Measurements from ENCODE around the gene SLC44A3. TPM values are rescaled to one million over a fixed set of nuclear protein-coding genes. Genes with fewer than 3 reads are reported as not detected.

The SLC44A3 gene
- polyA plus RNA-seq, 1 of the 3 experiments (the other 2 are of a cell fraction) = 2.6 TPM

DNA sequence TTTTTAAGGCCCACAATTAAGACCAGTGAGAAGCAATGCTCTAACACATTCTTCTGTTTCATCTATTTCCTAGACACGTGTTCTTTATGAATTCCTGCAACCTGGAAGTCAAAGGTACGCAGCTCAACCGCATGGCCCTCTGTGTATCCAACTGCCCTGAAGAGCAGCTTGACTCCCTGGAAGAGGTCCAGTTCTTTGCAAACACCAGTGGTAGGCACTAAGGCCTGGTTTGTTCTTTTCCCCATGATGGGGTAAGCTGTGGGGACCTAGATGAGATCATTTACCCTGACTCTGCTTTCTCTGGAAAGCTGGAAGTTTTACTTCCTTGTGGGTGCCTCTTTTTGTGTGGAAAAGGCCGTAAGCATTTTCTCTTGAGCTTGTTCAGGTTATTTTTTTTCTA is 7.3 kb downstream of the SLC44A3 start:
- Histone ChIP-seq H3K27me3 (ENCODE audit: insufficient read depth) (no peaks in the 10 kb centered on the region), H3K4me2 (no peak overlapping the region), H3K4me1 (ENCODE audit: control insufficient read depth in 1 of 2, insufficient read depth in 2 of 2, low read depth in 1 of 2, low read length in 1 of 2) (peaks cover 0 to 6% of the 10 kb centered on the region in 2 experiments; a peak in 1 of 4 replicates), H3K36me3 (replicated peaks in 1 of 2; ENCODE audit: control insufficient read depth in 1 of 2, insufficient read depth in 2 of 2, low read length in 1 of 2) (peaks cover 0 to 8% of the 10 kb centered on the region in 2 experiments), H4K20me1 (ENCODE audit: insufficient read depth) (no peaks in the 10 kb centered on the region), H3K9ac (no peak overlapping the region), H3K4me3 (ENCODE audit: low read depth in 2 of 2, low read length in 1 of 2) (no peak overlapping the region), H3K9me2 (no peaks in the 10 kb centered on the region), H3K79me2 (ENCODE audit: insufficient read depth) (no peaks in the 10 kb centered on the region), H2AFZ (ENCODE audit: low read depth) (no peak overlapping the region), H3K27ac (ENCODE audit: low read depth in 2 of 2, low read length in 1 of 2) (no peak overlapping the region), H3K9me3 (no peaks in the 10 kb centered on the region), H3F3A (replicated peaks; ENCODE audit: insufficient read depth) (no peaks in the 10 kb centered on the region)
- no peak for TF ChIP-seq GATA2 (CRISPR knock-in tag; IDR thresholded peaks at IDR 0.05)
- TF ChIP-seq ELF1 (IDR thresholded peaks at IDR 0.05) = no peak
- CTCF ChIA-PET = interaction anchor here (0.7 to 2.3 kb wide), 8 partner anchors 9 to 346 kb away, joined by 3 to 9 read pairs (median 4); no protein-coding TSS in a partner anchor
- POLR2A ChIA-PET = no interaction called here
- WGBS (ENCODE audit: low lambda C conversion rate) = 90% methylated on average over 4 of the region's 4 CpGs
- no peak for DNase-seq

DNA sequence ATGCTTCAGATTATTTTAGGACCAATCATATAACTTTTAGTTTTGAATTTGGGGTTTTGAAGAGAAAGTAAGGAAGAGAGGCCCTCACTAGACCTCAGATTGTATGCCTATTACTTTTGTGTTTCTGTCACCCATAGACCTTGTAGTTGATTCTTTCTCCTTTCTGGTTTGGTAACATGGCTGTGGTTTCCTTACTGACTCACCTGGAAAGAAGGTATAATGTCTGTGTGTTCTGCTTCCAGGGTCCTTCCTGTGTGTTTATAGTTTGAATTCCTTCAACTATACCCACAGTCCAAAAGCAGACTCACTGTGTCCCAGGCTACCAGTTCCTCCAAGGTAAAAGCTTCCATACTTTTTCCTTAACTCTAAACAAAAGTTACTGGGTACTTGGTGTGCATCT is 8.1 kb downstream of the SLC44A3 start:
- no peak overlapping the region for H3K4me3 ChIP-seq (ENCODE audit: low read depth in 2 of 2, low read length in 1 of 2)
- no peak overlapping the region for H3K27ac ChIP-seq (ENCODE audit: low read depth in 2 of 2, low read length in 1 of 2)
- H3K79me2 ChIP-seq (ENCODE audit: insufficient read depth) = no peaks in the 10 kb centered on the region
- ChIA-PET CTCF (interaction anchor here (0.7 to 2.3 kb wide), 7 partner anchors 8 to 347 kb away, joined by 3 to 9 read pairs (median 4); no protein-coding TSS in a partner anchor), POLR2A (no interaction called here)
- peaks cover 0 to 2% of the 10 kb centered on the region in 2 experiments; a peak in 1 of 4 replicates for H3K4me1 ChIP-seq (ENCODE audit: control insufficient read depth in 1 of 2, insufficient read depth in 2 of 2, low read depth in 1 of 2, low read length in 1 of 2)
- H3K4me2 ChIP-seq = no peak overlapping the region
- no peaks in the 10 kb centered on the region for H3K9me3 ChIP-seq
- H2AFZ ChIP-seq (ENCODE audit: low read depth) = no peak overlapping the region
- H3K9ac ChIP-seq = no peak overlapping the region
- no peaks in the 10 kb centered on the region for H3K27me3 ChIP-seq (ENCODE audit: insufficient read depth)
- no peaks in the 10 kb centered on the region for H3K9me2 ChIP-seq
- H4K20me1 ChIP-seq (ENCODE audit: insufficient read depth) = no peaks in the 10 kb centered on the region
- TF ChIP-seq JUND (IDR thresholded peaks at IDR 0.05) = no peak
- TF ChIP-seq, protein P1, sequence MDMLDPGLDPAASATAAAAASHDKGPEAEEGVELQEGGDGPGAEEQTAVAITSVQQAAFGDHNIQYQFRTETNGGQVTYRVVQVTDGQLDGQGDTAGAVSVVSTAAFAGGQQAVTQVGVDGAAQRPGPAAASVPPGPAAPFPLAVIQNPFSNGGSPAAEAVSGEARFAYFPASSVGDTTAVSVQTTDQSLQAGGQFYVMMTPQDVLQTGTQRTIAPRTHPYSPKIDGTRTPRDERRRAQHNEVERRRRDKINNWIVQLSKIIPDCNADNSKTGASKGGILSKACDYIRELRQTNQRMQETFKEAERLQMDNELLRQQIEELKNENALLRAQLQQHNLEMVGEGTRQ (IDR thresholded peaks at IDR 0.05; ENCODE audit: borderline replicate concordance, low read depth, low read length) = no peak
- TF ChIP-seq MEF2A (IDR thresholded peaks at IDR 0.05; ENCODE audit: borderline replicate concordance, low read depth) = no peak
- TF ChIP-seq FOXJ3 (CRISPR knock-in tag; IDR thresholded peaks at IDR 0.05) = no peak
- DNase-seq = no peak
- H3F3A ChIP-seq (replicated peaks; ENCODE audit: insufficient read depth) = no peaks in the 10 kb centered on the region
- peaks cover 0 to 8% of the 10 kb centered on the region in 2 experiments for H3K36me3 ChIP-seq (replicated peaks in 1 of 2; ENCODE audit: control insufficient read depth in 1 of 2, insufficient read depth in 2 of 2, low read length in 1 of 2)

DNA sequence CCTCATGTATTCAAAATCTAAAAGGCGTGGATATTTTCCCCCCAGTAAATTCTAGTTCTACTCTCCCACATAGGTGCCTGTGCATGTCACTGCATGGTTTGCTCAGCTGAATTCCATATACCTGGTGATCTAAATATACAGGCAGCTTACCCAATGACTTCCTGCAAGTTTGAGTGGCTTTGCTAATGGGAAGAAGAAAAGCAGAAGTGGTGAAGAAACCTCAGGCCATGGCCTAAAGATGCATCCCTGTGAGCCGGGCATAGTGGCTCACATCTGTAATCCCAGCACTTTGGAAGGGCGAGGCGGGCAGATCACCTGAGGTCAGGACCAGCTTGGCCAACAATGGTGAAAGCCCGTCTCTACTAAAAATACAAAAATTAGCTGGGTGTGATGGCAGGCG is 11.5 kb downstream of the SLC44A3 start:
- POLR2A ChIA-PET = no interaction called here
- no peak for TF ChIP-seq RAD21 (IDR thresholded peaks at IDR 0.05; ENCODE audit: low read length)
- no peak for TF ChIP-seq TEAD4 (IDR thresholded peaks at IDR 0.05; ENCODE audit: borderline replicate concordance, insufficient read depth)
- TF ChIP-seq, protein P2, sequence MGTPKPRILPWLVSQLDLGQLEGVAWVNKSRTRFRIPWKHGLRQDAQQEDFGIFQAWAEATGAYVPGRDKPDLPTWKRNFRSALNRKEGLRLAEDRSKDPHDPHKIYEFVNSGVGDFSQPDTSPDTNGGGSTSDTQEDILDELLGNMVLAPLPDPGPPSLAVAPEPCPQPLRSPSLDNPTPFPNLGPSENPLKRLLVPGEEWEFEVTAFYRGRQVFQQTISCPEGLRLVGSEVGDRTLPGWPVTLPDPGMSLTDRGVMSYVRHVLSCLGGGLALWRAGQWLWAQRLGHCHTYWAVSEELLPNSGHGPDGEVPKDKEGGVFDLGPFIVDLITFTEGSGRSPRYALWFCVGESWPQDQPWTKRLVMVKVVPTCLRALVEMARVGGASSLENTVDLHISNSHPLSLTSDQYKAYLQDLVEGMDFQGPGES (IDR thresholded peaks at IDR 0.05; ENCODE audit: low read depth, low read length) = no peak
- TF ChIP-seq, protein P1 (IDR thresholded peaks at IDR 0.05; ENCODE audit: borderline replicate concordance, low read depth, low read length) = no peak
- TF ChIP-seq, protein P3, sequence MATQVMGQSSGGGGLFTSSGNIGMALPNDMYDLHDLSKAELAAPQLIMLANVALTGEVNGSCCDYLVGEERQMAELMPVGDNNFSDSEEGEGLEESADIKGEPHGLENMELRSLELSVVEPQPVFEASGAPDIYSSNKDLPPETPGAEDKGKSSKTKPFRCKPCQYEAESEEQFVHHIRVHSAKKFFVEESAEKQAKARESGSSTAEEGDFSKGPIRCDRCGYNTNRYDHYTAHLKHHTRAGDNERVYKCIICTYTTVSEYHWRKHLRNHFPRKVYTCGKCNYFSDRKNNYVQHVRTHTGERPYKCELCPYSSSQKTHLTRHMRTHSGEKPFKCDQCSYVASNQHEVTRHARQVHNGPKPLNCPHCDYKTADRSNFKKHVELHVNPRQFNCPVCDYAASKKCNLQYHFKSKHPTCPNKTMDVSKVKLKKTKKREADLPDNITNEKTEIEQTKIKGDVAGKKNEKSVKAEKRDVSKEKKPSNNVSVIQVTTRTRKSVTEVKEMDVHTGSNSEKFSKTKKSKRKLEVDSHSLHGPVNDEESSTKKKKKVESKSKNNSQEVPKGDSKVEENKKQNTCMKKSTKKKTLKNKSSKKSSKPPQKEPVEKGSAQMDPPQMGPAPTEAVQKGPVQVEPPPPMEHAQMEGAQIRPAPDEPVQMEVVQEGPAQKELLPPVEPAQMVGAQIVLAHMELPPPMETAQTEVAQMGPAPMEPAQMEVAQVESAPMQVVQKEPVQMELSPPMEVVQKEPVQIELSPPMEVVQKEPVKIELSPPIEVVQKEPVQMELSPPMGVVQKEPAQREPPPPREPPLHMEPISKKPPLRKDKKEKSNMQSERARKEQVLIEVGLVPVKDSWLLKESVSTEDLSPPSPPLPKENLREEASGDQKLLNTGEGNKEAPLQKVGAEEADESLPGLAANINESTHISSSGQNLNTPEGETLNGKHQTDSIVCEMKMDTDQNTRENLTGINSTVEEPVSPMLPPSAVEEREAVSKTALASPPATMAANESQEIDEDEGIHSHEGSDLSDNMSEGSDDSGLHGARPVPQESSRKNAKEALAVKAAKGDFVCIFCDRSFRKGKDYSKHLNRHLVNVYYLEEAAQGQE (IDR thresholded peaks at IDR 0.05; ENCODE audit: low read depth, low read length) = no peak
- TF ChIP-seq NFIC (IDR thresholded peaks at IDR 0.05; ENCODE audit: borderline replicate concordance) = no peak
- no peak for TF ChIP-seq TAF1 (IDR thresholded peaks at IDR 0.05; ENCODE audit: borderline replicate concordance, low read depth, low read length)
- no peak for TF ChIP-seq FOXJ3 (CRISPR knock-in tag; IDR thresholded peaks at IDR 0.05)

More for the DNA sequence above, 11.5 kb downstream of the SLC44A3 start:
- CTCF ChIA-PET = interaction anchor here (0.7 to 2.7 kb wide), 7 partner anchors 8 to 212 kb away, joined by 3 to 12 read pairs (median 5); partner anchors contain the start of gene SLC44A3
- no peak overlapping the region for H3K9ac ChIP-seq
- H3K36me3 ChIP-seq (replicated peaks in 1 of 2; ENCODE audit: control insufficient read depth in 1 of 2, insufficient read depth in 2 of 2, low read length in 1 of 2) = peaks cover 0 to 8% of the 10 kb centered on the region in 2 experiments
- no peaks in the 10 kb centered on the region for H4K20me1 ChIP-seq (ENCODE audit: insufficient read depth)
- H3K79me2 ChIP-seq (ENCODE audit: insufficient read depth) = no peaks in the 10 kb centered on the region
- H3K4me2 ChIP-seq = no peak overlapping the region
- no peaks in the 10 kb centered on the region for H3K9me3 ChIP-seq
- H3F3A ChIP-seq (replicated peaks; ENCODE audit: insufficient read depth) = no peaks in the 10 kb centered on the region
- peaks cover 0 to 3% of the 10 kb centered on the region in 2 experiments; a peak in 1 of 4 replicates for H3K4me1 ChIP-seq (ENCODE audit: control insufficient read depth in 1 of 2, insufficient read depth in 2 of 2, low read depth in 1 of 2, low read length in 1 of 2)
- 93% methylated on average over 6 of the region's 6 CpGs for WGBS (ENCODE audit: low lambda C conversion rate)
- no peak for DNase-seq
- H3K9me2 ChIP-seq = no peaks in the 10 kb centered on the region
- H3K27ac ChIP-seq (ENCODE audit: low read depth in 2 of 2, low read length in 1 of 2) = no peak overlapping the region
- H2AFZ ChIP-seq (ENCODE audit: low read depth) = no peak overlapping the region
- H3K4me3 ChIP-seq (ENCODE audit: low read depth in 2 of 2, low read length in 1 of 2) = no peak overlapping the region
- no peaks in the 10 kb centered on the region for H3K27me3 ChIP-seq (ENCODE audit: insufficient read depth)

All from SK-N-SH (cell line).